ENCODE results near the gene DKK3.

The DKK3 gene

GRCh38 chr11:11965656-11966353, 42.6 kb downstream of the DKK3 start:
- Histone ChIP-seq H3K27me3 (ENCODE audit: control insufficient read depth in 3 of 3, insufficient read depth in 3 of 3, low read depth in 1 of 3, low read length in 3 of 3) (no peaks in the 10 kb centered on the region), H3K36me3 (replicated peaks in 1 of 2; ENCODE audit: control insufficient read depth in 2 of 2, insufficient read depth in 2 of 2, low read length in 2 of 2) (peaks cover 0 to 3% of the 10 kb centered on the region in 2 donors), H4K91ac (ENCODE audit: low read depth, low read length, poor library complexity) (no peak overlapping the region), H2AFZ (ENCODE audit: low read length) (no peak overlapping the region), H3K4me3 (ENCODE audit: low read length in 2 of 2) (no peak overlapping the region), H3K4me2 (ENCODE audit: insufficient read depth, low read length, poor library complexity, severe bottlenecking) (no peak overlapping the region), H3K23ac (ENCODE audit: low read depth, low read length, poor library complexity) (peak overlapping the region; percentile 22), H3K79me1 (ENCODE audit: low read depth, low read length) (no peaks in the 10 kb centered on the region), H3K18ac (ENCODE audit: low read length) (peak overlapping the region; percentile 24), H3K4ac (ENCODE audit: low read length) (no peak overlapping the region), H3K9me3 (replicated peaks in 1 of 2; ENCODE audit: control insufficient read depth in 2 of 2, insufficient read depth in 1 of 2, low read depth in 1 of 2, low read length in 2 of 2) (peaks cover 0 to 8% of the 10 kb centered on the region in 2 donors), H2BK120ac (ENCODE audit: low read depth, low read length) (no peak overlapping the region), H3K14ac (ENCODE audit: low read length) (no peak overlapping the region), H2BK15ac (ENCODE audit: low read length) (no peak overlapping the region), H2BK12ac (ENCODE audit: low read length) (no peak overlapping the region), H2AK5ac (ENCODE audit: low read depth, low read length) (no peak overlapping the region), H4K8ac (ENCODE audit: low read depth, low read length) (no peak overlapping the region), H3K9ac (ENCODE audit: low read depth, low read length, poor library complexity) (no peak overlapping the region), H3K27ac (replicated peaks; ENCODE audit: low read length) (no peak overlapping the region), H2BK5ac (ENCODE audit: low read length) (no peak overlapping the region), H3K4me1 (ENCODE audit: control insufficient read depth in 2 of 2, insufficient read depth in 1 of 2, low read depth in 1 of 2, low read length in 2 of 2) (peaks cover 10 to 13% of the 10 kb centered on the region in 2 donors)
- DNase-seq (ENCODE audit: low spot score) = no peak
- WGBS, 2 donors (ENCODE audit: extremely low coverage in 2 of 2, insufficient read length in 2 of 2, insufficient replicate concordance in 1 of 2) = no CpG with 5 or more reads among the region's 10 CpGs

GRCh38 chr11:11965192-11965591, 43.2 kb downstream of the DKK3 start:
- H4K91ac ChIP-seq (ENCODE audit: low read depth, low read length, poor library complexity) = no peak overlapping the region
- no peak overlapping the region for H2AK5ac ChIP-seq (ENCODE audit: low read depth, low read length)
- no peak overlapping the region for H3K23ac ChIP-seq (ENCODE audit: low read depth, low read length, poor library complexity)
- H2BK12ac ChIP-seq (ENCODE audit: low read length) = no peak overlapping the region
- H3K27ac ChIP-seq (replicated peaks; ENCODE audit: low read length) = no peak overlapping the region
- no peak overlapping the region for H4K8ac ChIP-seq (ENCODE audit: low read depth, low read length)
- H3K4me2 ChIP-seq (ENCODE audit: insufficient read depth, low read length, poor library complexity, severe bottlenecking) = no peak overlapping the region
- no peaks in the 10 kb centered on the region for H3K79me1 ChIP-seq (ENCODE audit: low read depth, low read length)
- no peak overlapping the region for H2BK5ac ChIP-seq (ENCODE audit: low read length)
- peaks cover 0 to 8% of the 10 kb centered on the region in 2 donors for H3K9me3 ChIP-seq (replicated peaks in 1 of 2; ENCODE audit: control insufficient read depth in 2 of 2, insufficient read depth in 1 of 2, low read depth in 1 of 2, low read length in 2 of 2)
- no peak overlapping the region for H3K4ac ChIP-seq (ENCODE audit: low read length)
- H3K4me1 ChIP-seq (ENCODE audit: control insufficient read depth in 2 of 2, insufficient read depth in 1 of 2, low read depth in 1 of 2, low read length in 2 of 2) = peaks cover 7 to 8% of the 10 kb centered on the region in 2 donors
- H2BK15ac ChIP-seq (ENCODE audit: low read length) = no peak overlapping the region
- no peak overlapping the region for H3K14ac ChIP-seq (ENCODE audit: low read length)
- H3K9ac ChIP-seq (ENCODE audit: low read depth, low read length, poor library complexity) = no peak overlapping the region
- DNase-seq (ENCODE audit: low spot score) = no peak
- peaks cover 0 to 3% of the 10 kb centered on the region in 2 donors for H3K36me3 ChIP-seq (replicated peaks in 1 of 2; ENCODE audit: control insufficient read depth in 2 of 2, insufficient read depth in 2 of 2, low read length in 2 of 2)
- no peak overlapping the region for H2BK120ac ChIP-seq (ENCODE audit: low read depth, low read length)
- H3K27me3 ChIP-seq (ENCODE audit: control insufficient read depth in 3 of 3, insufficient read depth in 3 of 3, low read depth in 1 of 3, low read length in 3 of 3) = no peaks in the 10 kb centered on the region
- H3K4me3 ChIP-seq (ENCODE audit: low read length in 2 of 2) = no peak overlapping the region
- H3K18ac ChIP-seq (ENCODE audit: low read length) = no peak overlapping the region
- WGBS, 2 donors (ENCODE audit: extremely low coverage in 2 of 2, insufficient read length in 2 of 2, insufficient replicate concordance in 1 of 2) = no CpG with 5 or more reads among the region's 3 CpGs
- H2AFZ ChIP-seq (ENCODE audit: low read length) = no peak overlapping the region

GRCh38 chr11:11964774-11965150, 43.7 kb downstream of the DKK3 start:
- Histone ChIP-seq H3K4ac (ENCODE audit: low read length) (no peak overlapping the region), H3K4me2 (ENCODE audit: insufficient read depth, low read length, poor library complexity, severe bottlenecking) (no peak overlapping the region), H3K27me3 (ENCODE audit: control insufficient read depth in 3 of 3, insufficient read depth in 3 of 3, low read depth in 1 of 3, low read length in 3 of 3) (no peaks in the 10 kb centered on the region), H4K8ac (ENCODE audit: low read depth, low read length) (no peak overlapping the region), H3K79me1 (ENCODE audit: low read depth, low read length) (no peaks in the 10 kb centered on the region), H2AK5ac (ENCODE audit: low read depth, low read length) (no peak overlapping the region), H4K91ac (ENCODE audit: low read depth, low read length, poor library complexity) (no peak overlapping the region), H3K9me3 (replicated peaks in 1 of 2; ENCODE audit: control insufficient read depth in 2 of 2, insufficient read depth in 1 of 2, low read depth in 1 of 2, low read length in 2 of 2) (peaks cover 0 to 8% of the 10 kb centered on the region in 2 donors), H3K4me3 (ENCODE audit: low read length in 2 of 2) (no peak overlapping the region), H2BK5ac (ENCODE audit: low read length) (no peak overlapping the region), H3K4me1 (ENCODE audit: control insufficient read depth in 2 of 2, insufficient read depth in 1 of 2, low read depth in 1 of 2, low read length in 2 of 2) (peaks cover 3 to 8% of the 10 kb centered on the region in 2 donors), H2BK120ac (ENCODE audit: low read depth, low read length) (no peak overlapping the region), H2BK15ac (ENCODE audit: low read length) (no peak overlapping the region), H3K36me3 (replicated peaks in 1 of 2; ENCODE audit: control insufficient read depth in 2 of 2, insufficient read depth in 2 of 2, low read length in 2 of 2) (peaks cover 2 to 3% of the 10 kb centered on the region in 2 donors), H3K27ac (replicated peaks; ENCODE audit: low read length) (no peak overlapping the region), H3K23ac (ENCODE audit: low read depth, low read length, poor library complexity) (no peak overlapping the region), H2AFZ (ENCODE audit: low read length) (no peak overlapping the region), H3K14ac (ENCODE audit: low read length) (no peak overlapping the region), H3K9ac (ENCODE audit: low read depth, low read length, poor library complexity) (no peak overlapping the region), H3K18ac (ENCODE audit: low read length) (no peak overlapping the region), H2BK12ac (ENCODE audit: low read length) (no peak overlapping the region)
- DNase-seq (ENCODE audit: low spot score) = no peak
- WGBS, 2 donors (ENCODE audit: extremely low coverage in 2 of 2, insufficient read length in 2 of 2, insufficient replicate concordance in 1 of 2) = no CpG with 5 or more reads among the region's 5 CpGs

GRCh38 chr11:11963842-11964773, 44.3 kb downstream of the DKK3 start:
- peaks cover 0 to 8% of the 10 kb centered on the region in 2 donors for H3K9me3 ChIP-seq (replicated peaks in 1 of 2; ENCODE audit: control insufficient read depth in 2 of 2, insufficient read depth in 1 of 2, low read depth in 1 of 2, low read length in 2 of 2)
- no peak overlapping the region for H2BK12ac ChIP-seq (ENCODE audit: low read length)
- H3K4me3 ChIP-seq (ENCODE audit: low read length in 2 of 2) = no peak overlapping the region
- no peak overlapping the region for H3K27ac ChIP-seq (replicated peaks; ENCODE audit: low read length)
- H4K91ac ChIP-seq (ENCODE audit: low read depth, low read length, poor library complexity) = no peak overlapping the region
- no peaks in the 10 kb centered on the region for H3K27me3 ChIP-seq (ENCODE audit: control insufficient read depth in 3 of 3, insufficient read depth in 3 of 3, low read depth in 1 of 3, low read length in 3 of 3)
- H4K8ac ChIP-seq (ENCODE audit: low read depth, low read length) = no peak overlapping the region
- no peak overlapping the region for H2AFZ ChIP-seq (ENCODE audit: low read length)
- H2BK15ac ChIP-seq (ENCODE audit: low read length) = no peak overlapping the region
- H3K36me3 ChIP-seq (replicated peaks in 1 of 2; ENCODE audit: control insufficient read depth in 2 of 2, insufficient read depth in 2 of 2, low read length in 2 of 2) = peaks cover 3 to 7% of the 10 kb centered on the region in 2 donors
- peaks cover 3 to 7% of the 10 kb centered on the region in 2 donors for H3K4me1 ChIP-seq (ENCODE audit: control insufficient read depth in 2 of 2, insufficient read depth in 1 of 2, low read depth in 1 of 2, low read length in 2 of 2)
- WGBS, 2 donors (ENCODE audit: extremely low coverage in 2 of 2, insufficient read length in 2 of 2, insufficient replicate concordance in 1 of 2) = no CpG with 5 or more reads among the region's 15 CpGs
- H3K9ac ChIP-seq (ENCODE audit: low read depth, low read length, poor library complexity) = peak overlapping the region; percentile 38
- no peak for DNase-seq (ENCODE audit: low spot score)
- no peak overlapping the region for H3K14ac ChIP-seq (ENCODE audit: low read length)
- no peak overlapping the region for H2BK120ac ChIP-seq (ENCODE audit: low read depth, low read length)
- no peak overlapping the region for H2BK5ac ChIP-seq (ENCODE audit: low read length)
- H3K4me2 ChIP-seq (ENCODE audit: insufficient read depth, low read length, poor library complexity, severe bottlenecking) = no peak overlapping the region
- H3K79me1 ChIP-seq (ENCODE audit: low read depth, low read length) = no peaks in the 10 kb centered on the region
- H3K18ac ChIP-seq (ENCODE audit: low read length) = no peak overlapping the region
- no peak overlapping the region for H3K4ac ChIP-seq (ENCODE audit: low read length)
- no peak overlapping the region for H2AK5ac ChIP-seq (ENCODE audit: low read depth, low read length)
- no peak overlapping the region for H3K23ac ChIP-seq (ENCODE audit: low read depth, low read length, poor library complexity)
